PC-3 (cell line): ENCODE measurements around the gene CMTM4.

Experiments used
- EZH2 ChIP-seq: fragments of 300-600 bp; sonication (generic); IDR thresholded peaks from one replicate; pipeline ENCODE4 v1.6.1; 2017; ENCODE audit warnings: antibody characterized with exemption, mild to moderate bottlenecking, low read length; ENCODE audit not compliant: unreplicated experiment
- EZH2phosphoT487 ChIP-seq: fragments of 300-600 bp; sonication (generic); IDR thresholded peaks from 2 replicates; pipeline ENCODE4 v1.6.1; 2018; ENCODE audit warnings: mild to moderate bottlenecking, antibody characterized with exemption, low read length, borderline replicate concordance
- TF ChIP-seq, protein P1 (sequence below): fragments of 300-600 bp; sonication (generic); conservative IDR thresholded peaks from 2 replicates; pipeline ENCODE4 v1.5.1; 2017; ENCODE audit warnings: antibody characterized with exemption, low read depth, mild to moderate bottlenecking, low read length

DNA sequence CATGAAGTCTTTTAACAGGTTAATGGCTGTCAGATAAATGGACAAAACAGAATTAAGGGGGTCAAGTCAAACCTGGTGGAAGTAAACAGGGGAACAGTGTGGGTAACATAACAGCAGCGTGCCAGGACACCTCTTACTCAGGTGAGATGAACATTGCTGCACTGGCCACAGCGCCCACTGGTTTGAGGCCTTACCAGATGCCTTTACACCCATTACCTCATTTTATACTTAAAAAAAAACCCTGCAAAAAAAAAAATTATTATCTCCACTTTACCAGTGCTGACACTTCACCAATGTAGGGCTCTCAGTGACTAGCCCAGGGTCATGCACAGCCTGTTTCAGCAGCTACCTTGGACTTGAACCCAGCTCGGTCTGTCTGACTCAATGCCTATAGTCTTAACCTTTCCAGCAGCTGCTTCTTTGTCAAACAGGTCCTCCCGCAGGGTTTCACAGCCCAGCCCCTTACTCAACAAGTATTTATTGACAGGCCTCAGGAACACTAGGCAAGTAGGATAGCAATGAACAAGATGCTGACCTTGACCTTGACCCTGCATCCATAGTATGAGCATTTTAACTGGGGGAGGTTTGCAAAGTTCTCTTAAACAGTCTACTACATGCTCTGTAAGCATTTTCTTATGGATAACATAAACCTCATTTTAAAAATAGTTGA is 61.9 kb downstream of the CMTM4 start:
- TF ChIP-seq EZH2phosphoT487 = no peak
- TF ChIP-seq EZH2 = no peak
- TF ChIP-seq, protein P1, sequence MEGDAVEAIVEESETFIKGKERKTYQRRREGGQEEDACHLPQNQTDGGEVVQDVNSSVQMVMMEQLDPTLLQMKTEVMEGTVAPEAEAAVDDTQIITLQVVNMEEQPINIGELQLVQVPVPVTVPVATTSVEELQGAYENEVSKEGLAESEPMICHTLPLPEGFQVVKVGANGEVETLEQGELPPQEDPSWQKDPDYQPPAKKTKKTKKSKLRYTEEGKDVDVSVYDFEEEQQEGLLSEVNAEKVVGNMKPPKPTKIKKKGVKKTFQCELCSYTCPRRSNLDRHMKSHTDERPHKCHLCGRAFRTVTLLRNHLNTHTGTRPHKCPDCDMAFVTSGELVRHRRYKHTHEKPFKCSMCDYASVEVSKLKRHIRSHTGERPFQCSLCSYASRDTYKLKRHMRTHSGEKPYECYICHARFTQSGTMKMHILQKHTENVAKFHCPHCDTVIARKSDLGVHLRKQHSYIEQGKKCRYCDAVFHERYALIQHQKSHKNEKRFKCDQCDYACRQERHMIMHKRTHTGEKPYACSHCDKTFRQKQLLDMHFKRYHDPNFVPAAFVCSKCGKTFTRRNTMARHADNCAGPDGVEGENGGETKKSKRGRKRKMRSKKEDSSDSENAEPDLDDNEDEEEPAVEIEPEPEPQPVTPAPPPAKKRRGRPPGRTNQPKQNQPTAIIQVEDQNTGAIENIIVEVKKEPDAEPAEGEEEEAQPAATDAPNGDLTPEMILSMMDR = no peak
